ENCODE measurements around the gene AP1G2.

- TF ChIP-seq CTCF (IDR thresholded peaks at IDR 0.05) (no peak), EZH2 (IDR thresholded peaks at IDR 0.05) (no peak), EZH2phosphoT487 (IDR thresholded peaks at IDR 0.05) (no peak)
Measured at GRCh38 chr14:23603103-23603502, 35.5 kb upstream of the AP1G2 start.
